HG03025 (cell line): ENCODE results near the gene CAV1.

Source experiments
- ATAC-seq: cut with Tn5 transposase; IDR thresholded peaks from one replicate; pipeline ENCODE4 v1.9.1; 2021; ENCODE audit warnings: mild to moderate bottlenecking, moderate library complexity; ENCODE audit not compliant: unreplicated experiment, low FRiP score

Gene CAV1

GRCh38 chr7:116553168-116553964 is 28.5 kb downstream of the CAV1 start:
- ATAC-seq: no peak

DNA sequence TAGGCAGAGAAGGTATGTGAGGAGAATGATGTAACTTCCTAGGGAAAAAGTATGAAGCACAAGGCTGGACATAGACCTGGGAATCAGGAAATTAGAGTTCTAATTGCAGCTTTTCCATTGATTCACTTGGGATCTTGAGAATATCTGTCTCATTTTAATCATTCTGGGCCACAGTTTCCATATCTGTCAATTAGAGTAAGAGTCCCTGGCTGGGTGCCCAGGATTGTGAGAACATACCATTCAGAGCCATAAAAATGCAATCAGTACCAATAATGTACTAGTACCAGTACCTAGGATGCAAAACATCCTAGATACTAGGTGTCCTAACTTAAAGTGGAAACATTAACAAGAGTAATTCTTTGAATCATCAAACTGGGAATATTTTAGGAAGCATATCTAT is 29.6 kb downstream of the CAV1 start:
- ATAC-seq: no peak

DNA sequence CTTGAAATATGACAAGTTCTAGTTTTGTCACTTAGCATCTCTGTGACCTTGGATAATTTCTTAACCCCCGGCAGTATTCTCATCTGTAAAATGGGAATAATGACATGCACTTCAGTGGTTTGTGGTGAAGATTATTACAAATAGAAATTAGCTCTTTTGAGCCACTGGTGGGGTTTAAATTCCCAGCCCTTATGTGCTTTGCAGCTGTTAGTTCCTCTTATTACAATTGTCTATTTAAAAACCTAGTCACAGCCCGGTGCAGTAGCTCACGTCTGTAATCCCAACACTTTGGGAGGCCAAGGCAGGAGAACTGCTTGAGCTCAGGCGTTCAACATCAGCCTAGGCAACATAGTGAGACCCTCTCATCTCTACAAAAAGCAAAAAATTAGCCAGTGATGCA is 30.1 kb downstream of the CAV1 start:
- no peak for ATAC-seq

DNA sequence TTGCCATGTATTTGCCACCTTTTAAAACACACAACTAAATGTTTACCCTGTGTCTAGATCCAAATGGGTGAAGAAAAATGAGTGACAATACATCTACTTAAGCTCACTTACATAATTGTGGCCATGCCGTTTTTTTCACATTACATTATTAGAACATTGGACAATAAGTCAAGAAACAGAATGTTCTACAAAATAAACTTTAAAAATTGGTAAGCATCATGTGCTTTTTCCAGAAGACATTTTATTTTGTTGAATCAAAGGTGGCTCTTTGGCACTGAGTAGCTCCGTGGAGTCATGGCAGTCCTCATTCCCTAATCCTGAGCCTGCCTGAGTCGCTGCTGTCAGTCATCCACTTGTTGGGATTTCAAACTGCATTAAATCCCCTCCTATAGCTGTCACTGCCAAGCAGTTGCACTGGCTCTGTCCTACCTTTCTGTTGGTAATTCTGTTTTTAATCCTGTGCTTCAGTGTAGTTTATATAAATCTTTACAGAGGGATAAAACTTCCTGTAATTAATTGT is 32.3 kb downstream of the CAV1 start:
- no peak for ATAC-seq

DNA sequence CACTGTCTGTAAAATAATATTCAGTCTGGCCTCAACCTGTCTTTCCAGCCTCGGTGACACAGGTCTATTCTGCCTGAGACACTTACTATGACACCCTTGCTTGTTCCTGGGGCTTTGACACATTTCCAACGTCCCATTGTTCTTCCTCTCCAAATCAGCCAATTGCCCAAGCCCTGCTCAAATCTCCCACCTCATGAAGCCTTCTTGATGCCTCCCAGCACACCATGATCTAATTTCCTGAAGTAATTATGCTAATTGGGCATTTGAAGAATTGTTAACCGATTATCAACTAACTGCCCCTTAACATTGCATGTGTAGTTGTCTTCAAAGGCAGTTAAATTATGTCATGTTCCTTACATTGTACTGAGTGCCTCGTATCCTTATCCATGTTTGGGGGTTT is 33.1 kb downstream of the CAV1 start:
- ATAC-seq: no peak

DNA sequence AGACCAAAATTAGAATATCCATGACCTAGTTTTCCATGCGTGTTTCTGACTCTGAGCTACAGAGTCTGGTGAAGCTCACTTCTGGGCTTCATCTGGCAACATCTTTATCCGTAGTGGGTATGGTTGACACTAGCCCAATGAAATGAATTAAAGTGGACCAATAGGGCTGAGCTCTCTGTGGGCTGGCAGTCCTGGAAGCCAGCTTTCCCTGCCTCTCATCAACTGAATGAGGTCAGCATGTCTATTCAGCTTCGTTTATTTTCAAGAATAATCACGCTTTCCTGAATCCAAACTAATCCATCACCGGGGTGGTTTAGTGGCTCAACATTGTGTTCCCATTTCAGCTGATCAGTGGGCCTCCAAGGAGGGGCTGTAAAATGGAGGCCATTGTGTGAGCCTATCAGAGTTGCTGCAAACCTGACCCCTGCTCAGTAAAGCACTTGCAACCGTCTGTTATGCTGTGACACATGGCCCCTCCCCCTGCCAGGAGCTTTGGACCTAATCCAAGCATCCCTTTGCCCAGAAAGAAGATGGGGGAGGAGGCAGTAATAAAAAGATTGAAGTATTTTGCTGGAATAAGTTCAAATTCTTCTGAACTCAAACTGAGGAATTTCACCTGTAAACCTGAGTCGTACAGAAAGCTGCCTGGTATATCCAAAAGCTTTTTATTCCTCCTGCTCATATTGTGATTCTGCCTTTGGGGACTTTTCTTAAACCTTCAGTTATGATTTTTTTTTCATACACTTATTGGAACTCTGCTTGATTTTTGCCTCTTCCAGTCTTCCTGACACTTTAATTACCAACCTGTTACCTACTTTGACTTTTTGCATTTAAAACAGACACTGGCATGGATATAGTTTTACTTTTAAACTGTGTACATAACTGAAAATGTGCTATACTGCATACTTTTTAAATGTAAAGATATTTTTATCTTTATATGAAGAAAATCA is 35.5 kb downstream of the CAV1 start:
- ATAC-seq: no peak

GRCh38 chr7:116561697-116562483 is 37.1 kb downstream of the CAV1 start:
- ATAC-seq: no peak

GRCh38 chr7:116562529-116563121 is 37.8 kb downstream of the CAV1 start:
- ATAC-seq: no peak

GRCh38 chr7:116565981-116566380 is 41.1 kb downstream of the CAV1 start:
- ATAC-seq: no peak

GRCh38 chr7:116566666-116567065 is 41.8 kb downstream of the CAV1 start:
- no peak for ATAC-seq

- no peak for ATAC-seq
Observed at GRCh38 chr7:116569737-116570136, 44.9 kb downstream of the CAV1 start.

- no peak for ATAC-seq
Observed at GRCh38 chr7:116570306-116570705, 45.5 kb downstream of the CAV1 start.

DNA sequence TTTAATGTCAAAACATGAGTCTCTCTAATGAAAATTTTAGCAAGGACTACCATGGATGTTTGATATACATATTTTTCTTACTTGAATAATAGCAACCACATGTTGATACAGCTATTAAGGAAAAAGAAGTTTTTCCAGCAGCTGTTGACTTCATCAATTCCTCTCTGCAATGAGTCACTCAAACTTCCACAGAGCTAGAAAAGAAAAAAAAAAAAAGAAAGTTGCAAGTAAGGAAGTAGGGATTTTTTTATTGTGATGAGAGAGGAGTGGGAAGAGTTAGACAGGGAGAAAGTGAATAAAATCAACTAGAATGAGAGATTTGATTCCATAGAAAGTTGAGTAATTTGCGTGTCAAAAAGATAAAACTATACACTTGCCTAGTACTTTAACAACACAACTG is 46.2 kb downstream of the CAV1 start:
- no peak for ATAC-seq

DNA sequence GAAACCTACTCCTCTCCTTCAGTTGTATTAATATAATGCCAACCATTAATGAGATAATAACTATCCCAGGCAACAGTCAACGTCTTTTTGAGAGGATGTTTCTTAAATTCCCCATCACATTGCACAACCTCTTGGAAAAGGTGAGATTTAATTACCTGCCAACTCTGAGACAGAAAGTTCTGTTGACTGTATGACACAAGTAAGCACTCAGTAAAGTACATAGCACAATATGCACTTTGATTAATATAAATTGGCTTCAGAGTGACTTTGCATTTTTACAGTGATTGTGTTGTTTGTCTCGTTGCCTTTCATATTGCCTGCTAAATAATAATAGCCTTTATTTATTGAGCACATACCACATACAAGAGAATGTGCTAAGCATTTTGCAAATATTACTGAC is 46.7 kb downstream of the CAV1 start:
- no peak for ATAC-seq

DNA sequence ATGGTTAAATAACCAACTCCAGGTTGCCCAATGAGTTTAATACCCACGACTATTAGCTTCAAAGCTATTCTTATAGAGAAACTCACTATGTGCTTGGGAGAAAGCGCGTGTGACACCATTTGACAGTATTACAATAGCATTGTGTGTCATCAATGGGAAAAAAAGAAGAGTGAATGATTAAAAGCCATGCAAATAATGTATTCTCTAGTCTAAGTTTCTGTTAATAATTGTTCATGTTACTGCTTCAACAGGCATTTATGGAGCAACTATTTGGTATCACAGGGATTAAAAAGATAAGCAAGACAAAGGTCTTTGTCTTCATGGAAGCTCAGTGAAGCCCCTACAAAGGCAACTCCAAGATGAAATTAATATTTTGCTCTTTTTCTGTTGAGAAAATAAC is 47.2 kb downstream of the CAV1 start:
- no peak for ATAC-seq

- no peak for ATAC-seq
Observed at GRCh38 chr7:116573541-116573940, 48.7 kb downstream of the CAV1 start.

DNA sequence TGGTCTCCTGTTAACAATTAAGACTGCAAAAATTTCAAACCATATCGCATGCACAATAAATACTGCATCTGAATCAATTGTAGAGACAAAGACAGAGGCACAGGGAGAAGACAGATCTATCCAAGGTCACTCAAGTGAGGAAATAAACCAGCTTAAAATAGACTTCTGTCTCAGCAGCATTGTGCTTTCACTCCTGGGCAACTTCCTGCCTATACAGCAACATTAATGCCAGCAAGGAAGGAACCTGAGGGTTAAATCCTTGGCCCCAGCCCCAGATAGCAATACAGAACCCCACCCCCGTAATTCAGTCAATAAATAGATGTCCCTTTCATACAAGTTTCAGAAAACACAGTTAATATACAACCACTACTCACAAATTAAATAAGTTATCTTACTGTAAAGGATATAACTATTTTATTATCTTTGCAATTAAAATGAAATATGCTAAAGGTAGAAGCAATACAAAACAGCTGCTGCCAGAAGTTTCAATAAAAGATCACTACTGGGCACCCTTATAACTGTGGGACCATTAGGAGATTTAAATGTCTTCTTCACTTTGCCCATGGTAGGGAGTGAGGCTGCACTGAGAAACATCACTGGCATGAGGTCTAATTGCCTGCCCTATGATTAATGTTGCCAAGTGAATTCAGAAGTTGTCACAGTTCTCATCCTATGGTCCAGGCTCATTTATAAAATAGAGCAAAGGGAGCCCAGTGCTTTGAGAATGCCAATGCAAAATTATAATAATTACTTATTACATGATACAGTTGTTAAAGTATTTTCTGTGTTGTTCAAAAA is 49.4 kb downstream of the CAV1 start:
- ATAC-seq: no peak

- no peak for ATAC-seq
Observed at GRCh38 chr7:116575853-116576252, 51.0 kb downstream of the CAV1 start.
